ENCODE data around the gene GPBP1.

DNA sequence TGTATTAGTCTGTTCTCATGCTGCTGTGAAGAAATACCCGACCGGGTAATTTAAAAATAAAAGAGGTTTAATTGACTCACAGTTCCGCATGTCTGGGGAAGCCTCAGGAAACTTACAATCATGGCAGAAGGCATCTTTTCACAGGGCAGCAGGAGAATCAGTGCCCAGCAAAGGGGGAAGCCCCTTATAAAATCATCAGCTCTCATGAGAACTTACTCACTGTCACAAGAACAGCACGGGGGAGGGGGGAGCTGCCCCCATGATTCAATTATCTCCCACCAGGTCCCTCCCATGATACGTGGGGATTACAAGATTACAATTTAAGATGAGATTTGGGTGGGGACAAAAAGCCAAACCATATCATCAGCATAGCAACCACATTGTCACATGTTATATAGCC lies 102.5 kb downstream of the GPBP1 start:
- TF ChIP-seq CTCF (IDR thresholded peaks at IDR 0.05; ENCODE audit: insufficient read depth, low read length, poor library complexity, severe bottlenecking) (no peak), EZH2phosphoT487 (conservative IDR thresholded peaks at IDR 0.05; ENCODE audit: low read length) (no peak)
